HepG2 (cell line): ENCODE measurements around the gene DNAJC12. TPM values are rescaled to one million over a fixed set of nuclear protein-coding genes. Genes with fewer than 3 reads are reported as not detected.

Experiments used
- AKNA ChIP-seq: sonication (generic); formaldehyde crosslinking; IDR thresholded peaks from 2 replicates; pipeline ENCODE4 v1.4.0; 2020; ENCODE audit warnings: missing genetic modification reagents, borderline replicate concordance
- E2F5 ChIP-seq: sonication (generic); formaldehyde crosslinking; conservative IDR thresholded peaks from 2 replicates; pipeline ENCODE4 v1.4.0; 2020; ENCODE audit warnings: missing genetic modification reagents
- ELF4 ChIP-seq: sonication (generic); formaldehyde crosslinking; IDR thresholded peaks from 2 replicates; pipeline ENCODE4 v1.5.0; 2020; ENCODE audit warnings: missing genetic modification reagents, mild to moderate bottlenecking, moderate library complexity, borderline replicate concordance
- HMG20B ChIP-seq: conservative IDR thresholded peaks from 2 replicates; pipeline ENCODE4 v1.6.1; 2016; ENCODE audit warnings: missing genetic modification reagents, missing compliant biosample characterization
- KAT7 ChIP-seq: IDR thresholded peaks from 2 replicates; pipeline ENCODE4 v1.6.1; 2018; ENCODE audit warnings: borderline replicate concordance, missing compliant biosample characterization
- RFX3 ChIP-seq: IDR thresholded peaks from 2 replicates; pipeline ENCODE4 v1.6.1; 2016; ENCODE audit warnings: missing biosample characterization, missing genetic modification reagents
- SNAPC4 ChIP-seq: sonication (generic); formaldehyde crosslinking; IDR thresholded peaks from 2 replicates; pipeline ENCODE4 v1.4.0; 2020; ENCODE audit warnings: mild to moderate bottlenecking, missing genetic modification reagents
- SP140L ChIP-seq: sonication (generic); formaldehyde crosslinking; IDR thresholded peaks from 2 replicates; pipeline ENCODE4 v1.4.0; 2020; ENCODE audit warnings: missing genetic modification reagents, borderline replicate concordance
- THAP7 ChIP-seq: sonication (generic); formaldehyde crosslinking; IDR thresholded peaks from 2 replicates; pipeline ENCODE4 v1.8.1; 2023; ENCODE audit warnings: mild to moderate bottlenecking, missing genetic modification reagents
- ZKSCAN5 ChIP-seq: sonication (generic); formaldehyde crosslinking; IDR thresholded peaks from 2 replicates; pipeline ENCODE4 v1.5.1; 2020; ENCODE audit warnings: mild to moderate bottlenecking, missing genetic modification reagents
- ZNF124 ChIP-seq: sonication (generic); formaldehyde crosslinking; IDR thresholded peaks from 2 replicates; pipeline ENCODE4 v1.4.0; 2020; ENCODE audit warnings: missing genetic modification reagents
- ZNF225 ChIP-seq: sonication (generic); formaldehyde crosslinking; IDR thresholded peaks from 2 replicates; pipeline ENCODE4 v1.4.0; 2020; ENCODE audit warnings: mild to moderate bottlenecking, missing genetic modification reagents
- ZNF260 ChIP-seq: sonication (generic); formaldehyde crosslinking; IDR thresholded peaks from 2 replicates; pipeline ENCODE4 v1.4.0; 2020; ENCODE audit warnings: missing genetic modification reagents, low read depth, mild to moderate bottlenecking, borderline replicate concordance
- ZNF510 ChIP-seq: sonication (generic); formaldehyde crosslinking; IDR thresholded peaks from 2 replicates; pipeline ENCODE4 v1.4.0; 2020; ENCODE audit warnings: low read depth, mild to moderate bottlenecking, missing genetic modification reagents
- ZNF569 ChIP-seq: sonication (generic); formaldehyde crosslinking; IDR thresholded peaks from 2 replicates; pipeline ENCODE4 v1.5.0; 2020; ENCODE audit warnings: mild to moderate bottlenecking, missing genetic modification reagents, moderate library complexity, borderline replicate concordance
- ZNF644 ChIP-seq: IDR thresholded peaks from 2 replicates; pipeline ENCODE4 v1.6.1; 2016; ENCODE audit warnings: low read depth
- ZNF670 ChIP-seq: sonication (generic); formaldehyde crosslinking; IDR thresholded peaks from 2 replicates; pipeline ENCODE4 v1.8.0; 2022; ENCODE audit warnings: mild to moderate bottlenecking, missing genetic modification reagents, borderline replicate concordance
- ZNF891 ChIP-seq: sonication (generic); formaldehyde crosslinking; IDR thresholded peaks from 2 replicates; pipeline ENCODE4 v1.5.0; 2020; ENCODE audit warnings: mild to moderate bottlenecking, missing genetic modification reagents
- polyA plus RNA-seq, 8 experiments: library from polyadenylated mRNA; depleted of rRNA in 3 of 8; stranded (reverse) in 7 of 8; unstranded in 1 of 8; fragments of >200 nt; fragmentation: Illumina TruSeq in 4 of 8; extraction: Trizol in 4 of 8; gene quantifications; 2 replicates each; pipeline versions ENCODE4 v1.2.1 to v1.2.3, GENCODE V29; 2011 to 2016; ENCODE audit warnings: low read depth in 4 of 8, missing spikeins in 1 of 8, mixed read lengths in 1 of 8; ENCODE audit not compliant: insufficient read depth in 1 of 8
- total RNA-seq, 5 experiments: library from RNA; depleted of rRNA; stranded (reverse); fragments of >200 nt; fragmentation: Illumina TruSeq; extraction: Trizol; gene quantifications; 2 replicates each; pipeline ENCODE4 v1.2.3, GENCODE V29; 2016; ENCODE audit warnings: low read depth in 1 of 5

The DNAJC12 gene
- total and polyA plus RNA-seq, 2 of the 13 experiments (the other 11 are each of a cell fraction or from before 2014, with no cell fraction given): 11.6 to 43.9 TPM

GRCh38 chr10:67884313-67884841, 46.4 kb upstream of the DNAJC12 start, which contains the start of gene SIRT1 (continued):
- TF ChIP-seq THAP7 (CRISPR knock-in tag): peak; percentile 65; the same call in 1 of the 2 replicates
- TF ChIP-seq ZNF510 (CRISPR knock-in tag): 0 out of 2 replicates have a peak, but pooled peaks have one; percentile 42
- TF ChIP-seq ZNF644 (CRISPR knock-in tag): no peak
- peak; percentile 61; the same call in 1 of the 2 replicates for TF ChIP-seq ZNF124 (CRISPR knock-in tag)
- no peak for TF ChIP-seq ZNF891 (CRISPR knock-in tag)
- 0 out of 2 replicates have a peak, but pooled peaks have one; percentile 19 for TF ChIP-seq AKNA (CRISPR knock-in tag)
- peak; percentile 87 for TF ChIP-seq ZNF670
- TF ChIP-seq ZKSCAN5: no peak
- TF ChIP-seq ZNF225: peak; percentile 72; the same call in 1 of the 2 replicates
- 0 out of 2 replicates have a peak, but pooled peaks have one; percentile 45 for TF ChIP-seq SNAPC4
- TF ChIP-seq HMG20B: peak; percentile 81
- TF ChIP-seq SP140L: 0 out of 2 replicates have a peak, but pooled peaks have one; percentile 63
- TF ChIP-seq ZNF569 (CRISPR knock-in tag): no peak; the same call in 1 of the 2 replicates
- TF ChIP-seq ELF4 (CRISPR knock-in tag): no peak
- peak; percentile 74; the same call in 1 of the 2 replicates for TF ChIP-seq KAT7 (CRISPR knock-in tag)
- peak; percentile 94 for TF ChIP-seq E2F5 (CRISPR knock-in tag)
- no peak for TF ChIP-seq RFX3 (CRISPR knock-in tag)
- TF ChIP-seq ZNF260: no peak
